Brain microvascular endothelial cell (primary cell): ENCODE results near the gene ZSWIM3.
"Not testable (repeated sequence)": the region's sequence is repeated elsewhere in the genome, so short reads cannot be mapped to it uniquely, and the experiment has no call there.

Experiments used
- DNase-seq: peaks from one replicate; pipeline ENCODE4 v3.0.0-alpha.2; 2020
- H3K27ac ChIP-seq: fragments of 250-450 bp; sonication (Bioruptor Pico); 2 replicates; pipeline ENCODE4 v1.5.1; 2020; ENCODE audit warnings: mild to moderate bottlenecking, moderate library complexity
- H3K27me3 ChIP-seq: fragments of 250-450 bp; sonication (Bioruptor Pico); replicated peaks from 2 replicates; pipeline ENCODE4 v1.5.1; 2020; ENCODE audit warnings: mild to moderate bottlenecking
- H3K36me3 ChIP-seq: fragments of 250-450 bp; sonication (Bioruptor Pico); replicated peaks from 2 replicates; pipeline ENCODE4 v1.5.1; 2020; ENCODE audit warnings: mild to moderate bottlenecking
- H3K4me3 ChIP-seq: 2 replicates; pipeline ENCODE4 v1.5.1; 2011; ENCODE audit warnings: low read depth, mild to moderate bottlenecking, control low read depth, low read length, moderate library complexity
- in situ Hi-C: cut with HindIII; loops from 2 replicates; pipeline ENCODE4 v1.10.0; 2017; ENCODE audit warnings: low sequenced_read_pairs, low pct_ligation_motif_present
- TF ChIP-seq, protein P1 (sequence below): IDR thresholded peaks from 2 replicates; pipeline ENCODE4 v1.5.1; 2011; ENCODE audit warnings: low read depth, mild to moderate bottlenecking, moderate library complexity, low read length, control low read depth, inconsistent platforms; ENCODE audit errors: missing control alignments

ZSWIM3 gene

DNA sequence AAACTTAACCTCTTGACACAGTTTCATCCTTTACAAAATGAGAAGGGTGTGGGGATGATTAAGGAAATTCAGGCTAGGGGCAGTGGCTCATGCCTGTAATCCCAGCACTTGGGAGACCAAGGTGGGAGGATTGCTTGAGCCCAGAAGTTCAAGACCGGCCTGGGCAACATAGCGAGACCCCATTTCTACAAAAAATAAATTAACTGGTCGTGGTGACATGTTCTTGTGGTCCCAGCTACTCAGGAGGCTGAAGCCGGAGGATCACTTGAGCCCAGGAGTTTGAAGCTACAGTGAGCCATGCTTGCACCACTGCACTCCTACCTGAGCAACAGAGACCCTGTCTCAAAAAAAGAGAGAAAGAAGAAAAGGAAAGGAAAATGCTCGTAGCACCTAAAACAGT, 9.0 kb downstream of the ZSWIM3 start:
- H3K27ac ChIP-seq: no peak overlapping the region
- no peaks in the 10 kb centered on the region for H3K36me3 ChIP-seq
- TF ChIP-seq, protein P1, sequence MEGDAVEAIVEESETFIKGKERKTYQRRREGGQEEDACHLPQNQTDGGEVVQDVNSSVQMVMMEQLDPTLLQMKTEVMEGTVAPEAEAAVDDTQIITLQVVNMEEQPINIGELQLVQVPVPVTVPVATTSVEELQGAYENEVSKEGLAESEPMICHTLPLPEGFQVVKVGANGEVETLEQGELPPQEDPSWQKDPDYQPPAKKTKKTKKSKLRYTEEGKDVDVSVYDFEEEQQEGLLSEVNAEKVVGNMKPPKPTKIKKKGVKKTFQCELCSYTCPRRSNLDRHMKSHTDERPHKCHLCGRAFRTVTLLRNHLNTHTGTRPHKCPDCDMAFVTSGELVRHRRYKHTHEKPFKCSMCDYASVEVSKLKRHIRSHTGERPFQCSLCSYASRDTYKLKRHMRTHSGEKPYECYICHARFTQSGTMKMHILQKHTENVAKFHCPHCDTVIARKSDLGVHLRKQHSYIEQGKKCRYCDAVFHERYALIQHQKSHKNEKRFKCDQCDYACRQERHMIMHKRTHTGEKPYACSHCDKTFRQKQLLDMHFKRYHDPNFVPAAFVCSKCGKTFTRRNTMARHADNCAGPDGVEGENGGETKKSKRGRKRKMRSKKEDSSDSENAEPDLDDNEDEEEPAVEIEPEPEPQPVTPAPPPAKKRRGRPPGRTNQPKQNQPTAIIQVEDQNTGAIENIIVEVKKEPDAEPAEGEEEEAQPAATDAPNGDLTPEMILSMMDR: no peak
- no peaks in the 10 kb centered on the region for H3K27me3 ChIP-seq
- DNase-seq: no peak
- H3K4me3 ChIP-seq: no peak overlapping the region
- in situ Hi-C loops: no loop called here

- no peaks in the 10 kb centered on the region for H3K27me3 ChIP-seq
- no peak overlapping the region for H3K4me3 ChIP-seq
- TF ChIP-seq, protein P1: no peak
- H3K27ac ChIP-seq: peak overlapping the region; percentile 76
- in situ Hi-C loops: no loop called here
- no peaks in the 10 kb centered on the region for H3K36me3 ChIP-seq
- no peak for DNase-seq
Observed at GRCh38 chr20:45867136-45867818, 9.9 kb downstream of the ZSWIM3 start.

GRCh38 chr20:45867819-45868176, 10.4 kb downstream of the ZSWIM3 start:
- Histone ChIP-seq H3K27me3 (no peaks in the 10 kb centered on the region), H3K36me3 (no peaks in the 10 kb centered on the region), H3K4me3 (no peak overlapping the region), H3K27ac (peak overlapping the region; percentile 76)
- TF ChIP-seq, protein P1: no peak
- DNase-seq: no peak
- in situ Hi-C loops: no loop called here

DNA sequence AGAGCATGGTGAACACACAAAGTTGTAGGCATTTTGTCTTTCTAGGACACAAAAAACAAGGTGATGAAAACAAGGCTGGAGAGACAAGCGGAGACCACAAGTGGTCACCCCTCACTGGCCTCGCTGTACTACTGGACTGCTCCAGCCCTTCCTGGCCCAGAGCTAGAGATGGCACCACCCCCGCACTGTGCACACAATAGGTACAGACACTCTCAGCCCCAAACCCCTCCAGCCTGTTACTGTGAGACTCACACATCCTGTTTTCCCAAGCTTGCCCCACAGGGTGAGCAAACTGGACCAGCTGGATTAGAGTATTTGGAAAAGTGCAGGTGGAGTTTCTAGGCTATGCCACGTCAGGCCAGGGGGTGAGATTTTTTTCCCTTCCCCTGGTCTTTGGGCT, 15.2 kb downstream of the ZSWIM3 start:
- in situ Hi-C loops: no loop called here
- no peaks in the 10 kb centered on the region for H3K27me3 ChIP-seq
- H3K36me3 ChIP-seq: no peaks in the 10 kb centered on the region
- no peak overlapping the region for H3K4me3 ChIP-seq
- DNase-seq: no peak
- TF ChIP-seq, protein P1: no peak
- no peak overlapping the region for H3K27ac ChIP-seq

DNA sequence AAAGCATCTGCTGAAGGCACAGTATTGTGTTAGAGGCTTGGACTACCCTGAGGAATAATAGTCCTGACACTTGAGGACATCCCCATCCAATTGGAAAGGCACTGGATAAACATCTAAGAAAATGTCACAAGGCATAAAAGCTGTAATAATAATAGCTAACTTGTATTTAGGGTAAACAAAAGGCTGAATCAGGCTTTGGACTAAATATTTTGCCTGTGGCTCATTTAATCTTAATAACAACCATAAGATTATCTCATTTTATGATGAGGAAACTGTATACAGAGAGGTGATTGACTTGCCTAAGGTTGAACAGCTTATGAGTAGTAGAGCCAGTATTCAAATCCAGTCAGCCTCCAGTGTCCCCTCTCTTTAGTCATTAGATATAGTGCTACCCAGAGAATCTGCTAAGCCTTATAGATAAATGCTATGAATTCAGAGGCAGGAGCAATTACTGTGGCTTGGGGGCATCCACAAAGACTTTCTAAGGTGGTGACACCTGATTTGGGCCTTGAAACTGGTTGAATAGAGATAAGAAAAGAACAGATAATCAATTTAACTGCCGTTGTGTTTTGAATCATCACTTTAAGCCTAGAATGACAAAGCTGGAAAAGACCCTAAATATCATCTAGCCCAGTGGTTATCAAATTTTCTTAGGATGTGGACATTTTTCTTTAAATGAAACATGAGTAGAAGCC, 16.1 kb downstream of the ZSWIM3 start:
- Histone ChIP-seq H3K4me3 (no peak overlapping the region), H3K27ac (no peak overlapping the region), H3K27me3 (no peaks in the 10 kb centered on the region), H3K36me3 (no peaks in the 10 kb centered on the region)
- in situ Hi-C loops: no loop called here
- TF ChIP-seq, protein P1: no peak
- no peak for DNase-seq

- DNase-seq, H3K36me3 ChIP-seq, H3K4me3 ChIP-seq, in situ Hi-C loops, H3K27ac ChIP-seq, H3K27me3 ChIP-seq: not testable (repeated sequence)
Observed at GRCh38 chr20:45874104-45874481, 16.7 kb downstream of the ZSWIM3 start.
